Vagina (tissue), 2 donors: ENCODE measurements around the gene OR10A7.

Source experiments
- CTCF ChIP-seq, 3 experiments: fragments of 450-650 bp in 2 of 3; fragments of 200-600 bp in 1 of 3; sonication (generic) in 1 of 3; IDR thresholded peaks; one replicate each; pipeline ENCODE4 v1.5.1; 2017 to 2019; ENCODE audit warnings: antibody characterized with exemption in 3 of 3, mild to moderate bottlenecking in 2 of 3, moderate library complexity in 2 of 3
- POLR2AphosphoS5 ChIP-seq, 2 donors: sonication (generic); formaldehyde crosslinking; IDR thresholded peaks; one replicate each; pipeline ENCODE4 v1.9.0; 2017; ENCODE audit warnings: antibody characterized with exemption in 2 of 2, mild to moderate bottlenecking in 2 of 2, low read depth in 1 of 2; ENCODE audit not compliant: insufficient read depth in 1 of 2

DNA sequence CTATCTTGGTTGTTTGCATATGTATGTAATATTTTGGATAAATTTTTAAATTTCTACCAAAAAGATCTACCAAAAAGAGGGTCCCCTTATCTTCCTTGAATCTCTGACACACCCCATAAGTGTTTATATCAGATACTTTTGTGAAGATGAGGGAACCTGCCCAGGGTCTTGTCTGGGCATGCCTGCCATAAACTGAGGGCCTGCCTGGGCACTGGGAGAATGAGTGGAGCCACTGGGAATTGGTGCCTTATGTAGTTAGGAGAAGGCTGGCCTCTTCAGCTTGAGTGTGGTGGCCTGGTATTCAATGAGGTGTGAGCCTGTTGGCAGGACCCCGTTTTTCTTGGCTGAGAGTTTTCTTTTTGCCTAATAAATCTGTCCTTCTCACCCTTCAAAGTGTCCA, 48.1 kb upstream of the OR10A7 start:
- TF ChIP-seq CTCF (IDR thresholded peaks at IDR 0.05) (no peak), POLR2AphosphoS5 (IDR thresholded peaks at IDR 0.05; ENCODE audit: insufficient read depth in 1 of 2, low read depth in 1 of 2) (no peak)
